Activated T-cell treated with anti-CD3 and anti-CD28 coated beads, Interleukin-2, amount 50 U/mL, for 72 hours (primary cell): Measurements from ENCODE around the gene LCE2C. TPM values are rescaled to one million over a fixed set of nuclear protein-coding genes. Genes with fewer than 3 reads are reported as not detected.
A peak's percentile ranks its signal among the peaks of the same experiment; 100 is the strongest.
"Not testable (repeated sequence)": the region's sequence is repeated elsewhere in the genome, so short reads cannot be mapped to it uniquely, and the experiment has no call there.

Experiments
- ATAC-seq, 2 donors: fragments of 150-1000 bp; cut with Tn5 transposase; replicated peaks in 1 of 2; 2 replicates each; pipeline ENCODE4 v1.10.0; 2021; ENCODE audit warnings: moderate library complexity in 2 of 2, mild to moderate bottlenecking in 1 of 2
- DNase-seq, 2 donors: peaks; one replicate each; pipeline ENCODE4 v3.0.0; 2021 to 2022; ENCODE audit warnings: mixed read lengths in 1 of 2
- H3K27ac Mint-ChIP-seq: one replicate; pipeline ENCODE4 v1.8.0; 2022; ENCODE audit warnings: mild to moderate bottlenecking, moderate library complexity, mixed read lengths
- H3K27me3 Mint-ChIP-seq: one replicate; pipeline ENCODE4 v1.8.0; 2022; ENCODE audit warnings: low read depth, mixed read lengths
- H3K36me3 Mint-ChIP-seq, 2 donors: one replicate each; pipeline ENCODE4 v1.8.0; 2022; ENCODE audit warnings: mixed read lengths in 2 of 2, mild to moderate bottlenecking in 1 of 2; ENCODE audit not compliant: insufficient read depth in 2 of 2
- H3K4me1 Mint-ChIP-seq: one replicate; pipeline ENCODE4 v1.8.0; 2022; ENCODE audit warnings: low read depth, mixed read lengths
- H3K4me3 Mint-ChIP-seq, 2 donors: one replicate each; pipeline ENCODE4 v1.8.0; 2022; ENCODE audit warnings: mild to moderate bottlenecking in 2 of 2, mixed read lengths in 2 of 2, moderate library complexity in 2 of 2
- H3K9me3 Mint-ChIP-seq, 2 donors: one replicate each; pipeline ENCODE4 v1.8.0; 2022; ENCODE audit warnings: mixed read lengths in 2 of 2
- total RNA-seq, 2 donors: library from RNA; stranded (reverse); gene quantifications; one replicate each; pipeline ENCODE4 v1.2.3, GENCODE V29; 2022

Gene LCE2C, protein sequence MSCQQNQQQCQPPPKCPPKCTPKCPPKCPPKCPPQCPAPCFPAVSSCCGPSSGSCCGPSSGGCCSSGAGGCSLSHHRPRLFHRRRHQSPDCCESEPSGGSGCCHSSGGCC
- not detected for total RNA-seq

GRCh38 chr1:152674983-152675382, at the start of gene LCE2C:
TSS of gene LCE2C (plus strand) at chr1:152675279. CDS start at chr1:152676016, 737 bp downstream.
- H3K9me3 Mint-ChIP-seq, H3K4me3 Mint-ChIP-seq, H3K36me3 Mint-ChIP-seq, H3K4me1 Mint-ChIP-seq, ATAC-seq, H3K27ac Mint-ChIP-seq, DNase-seq: not testable (repeated sequence)
- H3K27me3 Mint-ChIP-seq: peaks cover 24% of the 10 kb centered on the region

- Mint-ChIP-seq H3K9me3 (peaks cover 0 to 1% of the 10 kb centered on the region in 2 donors), H3K27ac (no peak overlapping the region), H3K27me3 (peaks cover 21% of the 10 kb centered on the region), H3K4me1 (no peaks in the 10 kb centered on the region), H3K36me3 (no peaks in the 10 kb centered on the region), H3K4me3 (no peak overlapping the region)
- DNase-seq (no peak), ATAC-seq (no peak)
Observed at GRCh38 chr1:152626744-152627143, 48.3 kb upstream of the LCE2C start.

DNA sequence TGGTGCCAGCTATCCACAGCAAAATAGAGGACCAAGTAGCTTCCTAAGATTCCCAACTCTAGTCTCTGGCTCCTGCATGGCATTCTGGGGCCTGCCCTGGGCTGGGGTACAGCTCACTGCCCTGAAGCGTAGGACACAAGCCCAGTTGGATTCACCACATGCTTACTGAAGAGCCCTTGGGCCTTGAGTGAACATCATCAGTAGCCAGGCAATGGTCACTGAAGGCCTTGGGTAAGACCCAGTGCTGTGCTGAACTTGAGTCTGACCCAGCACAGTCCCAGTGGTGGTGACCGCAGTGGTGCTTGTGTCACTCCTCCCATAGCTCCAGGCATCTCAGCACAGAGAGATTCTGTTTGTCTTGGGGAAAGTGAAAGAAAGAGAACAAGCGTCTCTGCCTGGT, 44.5 kb upstream of the LCE2C start:
- no peak for DNase-seq
- Mint-ChIP-seq H3K4me1 (no peaks in the 10 kb centered on the region), H3K27me3 (peaks cover under 1% of the 10 kb centered on the region), H3K27ac (no peak overlapping the region), H3K9me3 (peaks cover 2% of the 10 kb centered on the region in 2 donors), H3K4me3 (no peak overlapping the region), H3K36me3 (no peaks in the 10 kb centered on the region)
- ATAC-seq: no peak

GRCh38 chr1:152640351-152640750, 34.7 kb upstream of the LCE2C start:
- no peak for DNase-seq
- H3K36me3 Mint-ChIP-seq: no peaks in the 10 kb centered on the region
- ATAC-seq: no peak
- H3K4me3 Mint-ChIP-seq: no peak overlapping the region
- H3K27me3 Mint-ChIP-seq: peaks cover 7% of the 10 kb centered on the region
- H3K4me1 Mint-ChIP-seq: no peaks in the 10 kb centered on the region
- H3K27ac Mint-ChIP-seq: no peak overlapping the region
- H3K9me3 Mint-ChIP-seq: peaks cover 0 to 1% of the 10 kb centered on the region in 2 donors

DNA sequence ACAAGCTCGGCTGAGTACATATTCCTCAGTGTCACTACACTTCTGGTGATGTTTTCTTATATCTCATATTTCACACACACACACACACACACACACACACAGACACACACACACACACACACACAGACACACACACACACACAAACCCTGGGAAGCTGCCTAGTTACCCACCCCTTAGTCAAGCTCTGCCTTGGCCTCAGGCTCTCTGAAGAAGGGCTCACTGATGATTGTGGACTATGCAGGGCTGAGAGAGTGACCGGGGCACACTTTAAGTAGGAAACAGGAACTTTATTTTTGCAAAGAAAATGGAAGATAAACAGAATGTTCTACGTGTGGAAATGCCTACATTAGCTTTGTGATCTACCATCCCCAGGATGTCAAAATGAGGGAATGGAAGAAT, 31.1 kb upstream of the LCE2C start:
- Mint-ChIP-seq H3K4me3 (no peak overlapping the region), H3K27ac (no peak overlapping the region), H3K9me3 (peaks cover 0 to 1% of the 10 kb centered on the region in 2 donors), H3K36me3 (no peaks in the 10 kb centered on the region), H3K27me3 (peaks cover 17% of the 10 kb centered on the region), H3K4me1 (no peaks in the 10 kb centered on the region)
- ATAC-seq: no peak
- DNase-seq: no peak

DNA sequence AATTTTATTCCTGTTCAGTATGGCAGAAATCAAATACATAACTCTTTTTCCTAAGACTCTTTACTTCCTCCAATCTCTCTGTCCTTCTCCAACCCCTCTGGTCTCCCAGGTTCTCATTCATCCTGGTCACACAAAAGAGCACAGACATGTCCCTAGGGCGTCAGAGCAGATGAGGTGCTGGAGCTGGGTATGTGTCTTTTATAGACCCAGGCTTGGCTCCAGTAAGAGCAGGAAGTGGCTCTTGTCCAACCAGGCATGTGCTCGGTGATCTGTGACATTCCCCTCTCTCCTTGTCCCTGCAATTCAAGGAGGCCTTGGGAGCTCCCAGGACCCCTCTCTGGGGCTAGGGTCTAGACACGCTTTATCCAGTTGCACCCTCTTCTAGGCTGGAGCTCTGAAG, 29.9 kb upstream of the LCE2C start:
- DNase-seq (no peak), ATAC-seq (no peak)
- Mint-ChIP-seq H3K27ac (no peak overlapping the region), H3K27me3 (peaks cover 17% of the 10 kb centered on the region), H3K4me3 (no peak overlapping the region), H3K4me1 (no peaks in the 10 kb centered on the region), H3K9me3 (no peaks in the 10 kb centered on the region), H3K36me3 (no peaks in the 10 kb centered on the region)

GRCh38 chr1:152646656-152647055, 28.4 kb upstream of the LCE2C start:
- no peaks in the 10 kb centered on the region for H3K9me3 Mint-ChIP-seq
- H3K36me3 Mint-ChIP-seq: no peaks in the 10 kb centered on the region
- ATAC-seq: no peak
- no peak overlapping the region for H3K4me3 Mint-ChIP-seq
- DNase-seq: no peak
- peaks cover 17% of the 10 kb centered on the region for H3K27me3 Mint-ChIP-seq
- H3K27ac Mint-ChIP-seq: no peak overlapping the region
- H3K4me1 Mint-ChIP-seq: no peaks in the 10 kb centered on the region

DNA sequence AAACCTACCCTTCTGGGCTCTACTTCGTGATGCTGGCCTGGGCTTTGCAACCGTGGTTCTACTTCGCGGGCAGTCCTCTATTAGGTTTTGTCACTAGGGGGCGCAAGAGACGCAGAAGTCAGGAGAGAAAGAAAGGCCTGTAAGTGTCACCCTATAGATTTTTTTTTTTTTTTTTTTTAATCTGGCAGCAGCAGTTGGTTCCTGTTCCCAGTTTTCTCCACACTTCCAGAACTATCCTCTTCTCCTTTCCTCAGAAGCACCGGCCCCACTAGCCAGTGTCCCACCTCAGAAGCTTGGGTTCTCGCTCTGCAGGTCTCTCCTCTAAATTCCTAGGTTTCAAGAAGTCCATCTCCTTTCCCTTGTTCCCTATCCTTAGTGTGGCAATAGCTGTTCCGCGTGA, 21.0 kb upstream of the LCE2C start:
- Mint-ChIP-seq H3K4me3 (no peak overlapping the region), H3K27ac (no peak overlapping the region), H3K36me3 (no peaks in the 10 kb centered on the region), H3K9me3 (no peaks in the 10 kb centered on the region), H3K27me3 (no peaks in the 10 kb centered on the region), H3K4me1 (peaks cover 5% of the 10 kb centered on the region)
- ATAC-seq (peak; percentile 53 to 60), DNase-seq (peak; percentile 64 to 76)

- no peak overlapping the region for H3K27ac Mint-ChIP-seq
- no peaks in the 10 kb centered on the region for H3K9me3 Mint-ChIP-seq
- no peaks in the 10 kb centered on the region for H3K36me3 Mint-ChIP-seq
- no peak for ATAC-seq
- no peaks in the 10 kb centered on the region for H3K27me3 Mint-ChIP-seq
- no peak for DNase-seq
- no peak overlapping the region for H3K4me3 Mint-ChIP-seq
- peaks cover 5% of the 10 kb centered on the region for H3K4me1 Mint-ChIP-seq
Observed at GRCh38 chr1:152656459-152656858, 18.6 kb upstream of the LCE2C start.

DNA sequence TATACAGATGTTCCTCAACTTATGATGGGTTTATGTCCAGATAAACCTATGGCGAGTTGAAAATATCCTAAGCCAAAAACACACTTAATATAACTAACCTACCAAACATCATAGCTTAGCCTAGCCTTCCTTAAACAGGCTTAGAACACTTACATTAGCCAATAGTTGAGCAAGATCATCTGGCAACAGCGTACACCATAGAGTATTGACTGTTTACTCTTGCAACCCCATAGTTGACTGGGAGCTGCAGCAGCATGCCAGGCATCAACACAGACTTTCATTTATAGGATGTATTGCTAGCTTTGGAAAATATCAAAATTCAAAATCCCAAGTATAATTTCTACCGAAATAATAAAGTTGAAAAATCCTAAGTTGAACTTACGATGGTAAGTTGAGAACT, 17.4 kb upstream of the LCE2C start:
- Mint-ChIP-seq H3K27ac (no peak overlapping the region), H3K4me3 (no peak overlapping the region), H3K9me3 (no peaks in the 10 kb centered on the region), H3K27me3 (no peaks in the 10 kb centered on the region), H3K4me1 (peaks cover 5% of the 10 kb centered on the region), H3K36me3 (no peaks in the 10 kb centered on the region)
- DNase-seq: no peak
- no peak for ATAC-seq

DNA sequence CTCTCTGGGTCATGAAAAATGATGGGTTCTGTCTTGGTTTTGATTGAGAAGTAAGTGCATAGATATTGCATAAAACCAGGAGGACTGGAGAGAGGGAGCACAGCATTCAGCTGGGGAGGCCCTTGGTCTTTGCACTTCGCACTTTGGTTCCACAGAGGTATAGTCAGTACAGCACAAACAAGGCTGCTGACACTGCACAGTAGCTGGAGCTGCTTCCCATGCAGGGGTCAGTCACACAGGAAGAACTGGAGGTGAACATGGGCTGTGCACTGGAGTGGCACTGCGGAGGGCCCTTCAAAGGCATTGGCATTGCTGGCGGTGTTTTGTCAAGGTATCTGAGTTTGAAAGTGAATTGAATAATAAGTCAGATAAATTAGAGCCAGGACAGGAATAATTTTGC, 16.4 kb upstream of the LCE2C start:
- H3K4me1 Mint-ChIP-seq: peaks cover 4% of the 10 kb centered on the region
- no peak overlapping the region for H3K27ac Mint-ChIP-seq
- DNase-seq (no peak), ATAC-seq (no peak)
- H3K4me3 Mint-ChIP-seq: no peak overlapping the region
- H3K36me3 Mint-ChIP-seq: no peaks in the 10 kb centered on the region
- H3K9me3 Mint-ChIP-seq: no peaks in the 10 kb centered on the region
- no peaks in the 10 kb centered on the region for H3K27me3 Mint-ChIP-seq

- H3K4me1 Mint-ChIP-seq: no peaks in the 10 kb centered on the region
Observed at GRCh38 chr1:152663098-152663497, 12.0 kb upstream of the LCE2C start, which contains the start of gene LCE2D. TSS of gene LCE2D (plus strand) at chr1:152663380. CDS start at chr1:152664106, 726 bp downstream.

GRCh38 chr1:152666171-152666570, 8.9 kb upstream of the LCE2C start:
- not testable (repeated sequence) for H3K36me3 Mint-ChIP-seq, ATAC-seq, H3K27ac Mint-ChIP-seq, H3K4me3 Mint-ChIP-seq, H3K4me1 Mint-ChIP-seq, DNase-seq, H3K9me3 Mint-ChIP-seq
- H3K27me3 Mint-ChIP-seq: peaks cover 11% of the 10 kb centered on the region

More at GRCh38 chr1:152663098-152663497, 12.0 kb upstream of the LCE2C start, which contains the start of gene LCE2D:
- H3K27ac Mint-ChIP-seq: no peak within 1 kb of the TSS
- peaks cover 11% of the 10 kb centered on the region for H3K27me3 Mint-ChIP-seq
- DNase-seq (no peak), ATAC-seq (no peak)
- no peaks in the 10 kb centered on the region for H3K9me3 Mint-ChIP-seq
- H3K4me3 Mint-ChIP-seq: no peak within 1 kb of the TSS
- no peaks in the 10 kb centered on the region for H3K36me3 Mint-ChIP-seq

GRCh38 chr1:152667648-152668047, 7.4 kb upstream of the LCE2C start:
- no peaks in the 10 kb centered on the region for H3K36me3 Mint-ChIP-seq
- ATAC-seq: no peak

More at GRCh38 chr1:152667648-152668047, 7.4 kb upstream of the LCE2C start:
- Mint-ChIP-seq H3K4me1 (no peaks in the 10 kb centered on the region), H3K27me3 (peaks cover 11% of the 10 kb centered on the region), H3K4me3 (no peak overlapping the region), H3K27ac (no peak overlapping the region), H3K9me3 (no peaks in the 10 kb centered on the region)
- no peak for DNase-seq
